Ureter (tissue), 1 donor: ENCODE results near the gene TENT4B. TPM values are rescaled to one million over a fixed set of nuclear protein-coding genes. Genes with fewer than 3 reads are reported as not detected.
A peak's percentile ranks its signal among the peaks of the same experiment; 100 is the strongest.

Source experiments
- DNase-seq: peaks from one replicate; pipeline ENCODE4 v3.0.0-alpha.2; 2020; ENCODE audit warnings: low spot score
- total RNA-seq: library from RNA; stranded (reverse); gene quantifications from one replicate; pipeline ENCODE4 v1.2.4, GENCODE V29; 2023
- donor health status: DM: yes; HTN: yes; CAD: no.

The TENT4B gene
- total RNA-seq, 1 donor from 2014 or later, result 17.4 TPM

DNA sequence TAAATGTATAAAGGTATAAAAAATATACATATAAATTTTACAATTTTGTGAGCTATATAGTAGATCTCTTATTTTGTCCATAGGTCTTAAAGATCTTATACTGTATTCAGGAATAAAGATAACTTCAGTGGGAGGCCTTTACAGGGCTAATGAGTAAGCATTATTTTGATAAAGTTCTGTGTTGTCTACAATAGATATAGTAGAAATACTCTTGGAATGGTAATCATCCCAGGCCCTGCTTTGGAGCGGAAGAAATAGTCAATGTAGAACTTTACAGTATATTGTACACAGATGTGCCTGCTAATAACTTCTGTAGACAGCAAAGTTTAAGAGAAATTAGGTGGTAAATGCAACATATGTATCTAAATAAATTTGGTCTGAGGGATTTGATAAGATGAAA lies 42.6 kb downstream of the TENT4B start:
- DNase-seq, result no peak

DNA sequence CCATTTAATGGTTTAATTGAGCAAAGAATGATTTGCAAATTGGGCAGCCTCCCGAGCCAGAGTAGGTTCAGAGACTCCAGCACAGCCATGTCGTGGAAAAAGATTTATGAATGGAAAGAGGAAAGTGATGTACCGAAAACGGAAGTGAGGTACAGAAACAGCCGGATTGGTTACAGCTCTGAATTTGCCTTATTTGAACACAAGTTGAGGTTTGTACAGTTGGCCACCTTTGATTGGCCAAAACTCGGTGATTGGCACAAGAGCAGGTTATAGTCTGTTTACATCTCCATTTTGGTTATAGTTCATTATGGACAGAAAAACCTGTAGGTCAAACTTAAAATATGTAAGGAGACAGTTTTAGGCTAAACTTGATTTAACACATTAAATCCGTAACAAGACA lies 44.5 kb downstream of the TENT4B start:
- no peak for DNase-seq

DNA sequence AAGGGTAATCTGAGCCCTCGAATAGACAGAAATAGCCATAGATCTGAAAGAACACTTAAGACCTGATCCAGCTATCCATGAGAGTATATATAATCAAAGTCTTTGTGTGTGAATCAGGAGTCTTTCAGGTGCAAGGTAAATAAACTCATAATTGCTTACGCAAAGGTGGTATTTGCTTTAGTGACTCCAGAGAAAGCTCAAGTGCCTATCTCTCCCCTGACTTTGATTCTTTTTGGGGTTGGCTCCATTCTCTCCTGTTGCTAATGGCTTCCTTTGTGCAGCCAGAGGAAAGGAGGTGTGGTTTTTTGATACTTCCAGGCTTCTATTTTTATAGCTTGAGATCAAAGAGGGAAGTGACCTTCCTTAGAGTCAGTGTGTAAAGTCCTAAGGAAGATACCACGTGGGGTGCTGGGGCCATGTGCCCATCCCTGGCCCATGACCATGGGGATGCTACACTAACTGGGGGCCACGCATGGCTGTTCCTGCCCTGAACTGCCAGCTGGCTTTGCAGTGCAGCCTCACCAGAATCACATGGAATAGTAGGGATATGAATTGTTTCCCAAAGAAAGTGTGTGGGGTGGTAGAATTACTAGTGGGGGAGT lies 45.8 kb downstream of the TENT4B start:
- DNase-seq, result no peak

DNA sequence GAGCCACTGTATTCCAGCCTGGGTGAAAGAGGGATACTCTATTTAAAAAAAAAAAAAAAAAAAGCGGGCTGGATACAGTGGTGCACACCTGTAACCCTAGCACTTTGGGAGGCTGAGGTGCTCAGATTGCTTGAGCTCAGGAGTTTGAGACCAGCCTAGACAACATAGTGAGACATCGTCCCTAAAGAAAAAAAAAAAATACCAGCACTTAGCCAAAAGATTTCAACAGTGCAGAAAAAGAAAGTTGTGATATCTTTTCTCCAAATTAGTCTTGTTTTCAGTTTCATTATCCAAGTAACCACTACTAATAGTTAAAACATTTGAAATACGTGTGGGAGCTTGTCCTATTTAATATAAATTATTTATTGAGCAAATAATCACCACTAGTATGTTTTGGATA lies 48.7 kb downstream of the TENT4B start:
- DNase-seq, result no peak

DNA sequence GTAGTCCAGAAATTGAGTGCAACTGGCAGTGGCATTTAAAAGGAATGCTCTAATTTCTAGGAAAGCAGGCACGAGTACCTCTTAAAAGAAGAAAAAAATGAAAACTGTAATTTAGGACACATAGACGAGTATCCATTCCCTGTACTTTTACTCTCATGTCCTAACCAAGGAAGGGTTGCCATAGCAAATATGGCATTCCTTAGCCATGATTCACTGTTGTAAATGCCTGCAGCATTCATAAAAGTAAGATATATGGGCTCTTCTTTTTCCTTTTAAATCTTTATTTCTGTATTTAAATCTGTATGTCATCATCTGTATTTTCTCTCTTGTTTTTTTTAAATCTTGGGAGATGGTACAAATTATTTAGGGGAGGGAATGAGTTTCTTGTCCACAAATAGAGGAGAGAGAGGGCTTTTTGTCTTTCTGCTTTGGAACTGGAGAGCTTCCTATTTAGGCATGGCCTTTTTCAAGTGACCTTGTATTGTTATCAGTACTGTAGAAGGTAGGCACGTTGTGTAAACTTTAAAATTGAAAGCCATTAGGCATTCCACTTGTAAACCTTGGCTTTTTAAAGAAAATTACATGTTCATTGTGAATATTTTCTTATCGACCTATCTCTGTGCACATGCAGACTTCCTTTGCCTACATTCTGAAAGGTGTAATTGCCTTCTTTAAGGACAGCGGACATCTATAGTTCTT lies 50.0 kb downstream of the TENT4B start:
- no peak for DNase-seq

DNA sequence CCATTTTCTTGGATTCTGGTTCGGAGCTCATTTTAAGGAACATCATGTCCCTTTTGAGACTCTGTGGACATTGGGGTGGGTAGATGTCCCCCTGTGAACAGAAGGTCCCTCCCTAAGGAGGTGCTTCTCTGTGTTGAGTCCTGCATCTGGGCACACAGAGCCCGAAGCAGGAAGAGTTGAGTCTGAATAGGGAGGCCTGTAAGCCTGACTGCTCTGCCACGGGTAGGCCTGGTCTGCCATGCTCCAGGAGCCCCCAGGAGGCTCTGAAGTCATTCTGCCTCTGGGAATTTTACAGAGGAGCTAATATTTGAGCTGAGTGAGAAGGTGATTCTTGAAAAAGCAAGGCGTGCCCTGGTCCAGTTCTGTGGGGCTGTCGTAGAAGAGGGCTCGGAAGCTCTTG lies 50.6 kb downstream of the TENT4B start:
- DNase-seq, result no peak

DNA sequence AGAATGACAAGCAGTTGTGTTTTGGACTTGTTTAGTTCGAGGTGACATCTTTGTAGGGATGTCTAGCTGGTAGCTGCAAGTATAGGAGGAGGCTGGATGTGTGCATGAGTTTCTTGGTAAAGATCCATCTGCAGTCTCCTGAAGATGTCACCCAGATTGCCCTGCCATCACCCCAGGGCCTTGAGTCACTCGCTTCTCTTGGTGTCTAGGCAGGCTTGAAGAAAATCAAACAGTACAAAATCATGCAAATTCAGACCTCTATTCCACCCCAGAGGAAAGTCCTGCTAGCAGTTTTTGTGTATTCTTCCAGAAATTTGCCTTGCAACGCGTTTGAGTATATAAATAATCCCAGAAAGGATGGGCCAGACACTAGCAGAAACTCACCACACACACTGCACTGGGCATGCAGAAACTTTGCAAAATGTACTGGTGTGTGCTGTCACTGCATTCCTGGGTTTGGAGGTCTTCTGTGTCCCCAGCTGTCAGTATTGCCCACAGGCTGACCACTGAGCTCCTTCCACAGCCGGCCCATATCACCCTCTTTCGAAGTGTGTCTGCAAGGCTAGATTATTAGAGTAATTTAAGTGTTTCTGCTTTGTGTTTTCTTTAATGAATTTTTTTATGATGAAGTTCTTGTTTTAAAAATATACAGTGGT lies 51.5 kb downstream of the TENT4B start:
- no peak for DNase-seq

DNA sequence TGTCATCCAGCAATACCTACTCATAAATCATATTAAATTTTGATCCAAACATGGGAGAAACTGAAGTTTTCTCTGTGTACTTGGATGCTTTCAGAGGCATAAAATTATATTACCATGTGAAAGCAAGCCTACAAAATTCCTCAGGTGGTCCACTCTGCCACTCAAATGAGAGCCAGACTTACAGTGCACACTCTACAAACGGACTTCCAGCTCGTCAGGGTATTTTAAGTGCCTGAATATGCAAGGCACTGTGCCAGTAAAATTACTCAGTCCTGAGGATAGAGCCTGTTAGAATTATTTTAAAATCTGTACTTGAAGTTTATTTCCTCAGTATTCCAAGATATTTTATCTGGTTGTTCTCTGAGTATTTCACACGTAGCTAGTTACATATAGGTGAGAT lies 54.5 kb downstream of the TENT4B start:
- DNase-seq, result no peak

DNA sequence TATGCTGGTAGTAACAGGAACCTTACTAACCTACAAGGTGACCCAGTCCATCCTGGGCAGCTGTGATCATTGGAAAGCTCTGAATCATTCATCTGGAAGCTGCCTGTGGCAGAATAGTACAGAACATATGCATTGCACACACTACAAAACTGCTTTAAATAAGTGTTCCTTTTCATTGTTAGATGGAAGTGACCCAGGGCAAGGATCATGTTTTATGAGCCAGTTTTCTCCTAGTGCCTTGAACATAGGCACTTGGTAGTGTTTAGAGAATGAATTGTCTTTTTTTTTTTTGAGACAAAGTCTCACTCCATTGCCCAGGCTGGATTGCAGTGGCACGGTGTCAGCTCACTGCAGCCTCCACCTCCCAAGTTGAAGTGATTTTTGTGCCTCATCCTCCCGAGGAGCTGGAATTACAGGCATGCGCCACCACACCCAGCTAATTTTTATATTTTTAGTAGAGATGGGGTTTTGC lies 55.4 kb downstream of the TENT4B start:
- DNase-seq, result no peak

DNA sequence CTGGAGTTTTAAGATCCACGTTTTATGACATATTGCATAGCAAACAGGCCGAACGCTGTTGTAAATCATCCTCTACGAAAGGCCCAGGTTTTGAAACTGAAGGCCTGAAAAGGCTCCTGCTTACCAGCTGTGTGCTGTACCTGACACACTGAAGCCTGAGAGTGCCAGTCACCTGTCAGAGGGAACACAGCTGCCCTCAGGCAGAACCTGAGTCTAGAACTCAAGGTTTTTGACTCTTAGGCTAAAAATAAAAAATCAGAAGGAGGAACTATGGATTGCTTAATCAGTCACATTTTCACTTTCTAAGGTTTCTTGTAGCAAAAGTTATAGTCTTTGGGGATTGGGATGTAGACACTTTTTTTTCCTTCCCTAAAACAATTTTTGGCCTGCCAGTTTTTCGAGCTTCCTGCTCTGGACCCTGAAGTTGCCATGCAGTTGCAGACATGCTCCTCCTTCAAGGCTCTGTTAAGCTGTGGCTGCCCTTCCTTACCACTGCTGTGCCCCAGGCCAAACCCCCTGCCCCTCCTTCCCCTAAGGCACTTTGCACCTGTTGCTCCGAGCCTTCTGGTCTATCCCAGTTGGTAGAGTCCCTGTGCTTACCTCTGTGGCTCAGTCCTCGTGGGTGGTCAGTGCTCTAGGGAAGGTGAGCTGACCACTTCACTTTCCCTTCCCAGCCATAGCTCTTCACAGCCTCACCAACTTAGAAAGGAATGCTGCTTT lies 56.6 kb downstream of the TENT4B start:
- no peak for DNase-seq

DNA sequence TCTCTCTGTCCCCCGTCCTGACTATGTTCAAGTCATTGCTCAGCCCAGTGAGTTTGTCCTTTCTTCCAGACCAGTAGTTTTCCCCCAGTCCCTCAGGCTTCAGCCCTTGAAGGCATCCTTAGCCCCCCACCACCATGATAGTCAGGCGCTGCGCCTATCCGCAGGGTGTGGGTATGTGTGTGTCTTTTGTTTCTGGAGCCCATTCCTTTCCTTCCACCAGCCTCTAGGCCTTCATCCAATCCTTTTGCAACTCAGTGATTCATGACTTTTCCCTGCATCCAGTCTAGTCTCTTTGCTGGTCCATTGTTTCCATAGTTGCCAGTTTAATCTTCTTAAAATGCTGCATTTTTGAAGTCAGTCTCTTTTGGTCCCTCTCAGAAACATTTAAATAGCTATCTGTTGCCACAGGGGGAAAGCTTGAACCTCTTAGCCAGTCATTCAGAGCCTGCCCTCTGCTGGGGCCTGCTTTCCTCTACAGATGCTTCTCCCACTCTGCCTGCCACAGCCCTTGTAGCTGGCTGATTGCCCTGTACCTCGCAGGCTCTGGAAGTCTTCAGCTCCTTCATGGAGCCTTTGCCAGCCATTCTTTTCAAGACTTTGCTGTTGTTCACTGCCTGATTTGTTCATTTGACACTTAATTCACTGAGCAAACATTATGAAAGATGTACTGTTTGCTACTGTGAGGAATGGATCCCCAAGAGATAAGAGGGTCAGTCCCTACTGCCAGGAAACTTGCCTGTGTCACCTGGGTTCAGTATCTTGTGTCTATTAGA lies 57.3 kb downstream of the TENT4B start:
- peak; percentile 77 for DNase-seq

DNA sequence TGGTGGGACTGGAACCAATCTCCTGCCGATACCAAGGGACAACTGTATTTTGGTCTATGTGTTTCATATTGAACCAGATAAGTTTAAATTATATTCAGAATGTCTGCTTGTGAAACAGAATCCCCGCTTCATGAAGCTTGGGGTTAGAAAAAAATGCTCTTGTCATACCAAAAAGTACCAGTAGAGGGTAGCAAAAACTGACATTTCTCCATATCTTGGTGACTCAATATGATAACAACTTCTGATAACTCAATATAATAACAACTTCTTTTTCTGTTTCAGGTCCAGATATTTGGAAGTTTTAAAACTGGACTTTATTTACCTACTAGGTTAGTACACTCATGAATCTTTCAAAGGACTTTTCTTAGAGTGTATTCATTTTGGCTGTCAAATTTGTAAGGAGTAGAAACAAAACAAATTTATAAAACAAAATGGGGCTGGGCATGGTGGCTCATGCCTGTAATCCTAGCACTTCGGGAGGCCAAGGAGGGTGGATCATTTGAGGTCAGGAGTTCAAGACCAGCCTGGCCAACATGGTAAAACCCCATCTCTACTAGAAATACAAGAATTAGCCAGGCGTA lies 60.9 kb downstream of the TENT4B start:
- no peak for DNase-seq

DNA sequence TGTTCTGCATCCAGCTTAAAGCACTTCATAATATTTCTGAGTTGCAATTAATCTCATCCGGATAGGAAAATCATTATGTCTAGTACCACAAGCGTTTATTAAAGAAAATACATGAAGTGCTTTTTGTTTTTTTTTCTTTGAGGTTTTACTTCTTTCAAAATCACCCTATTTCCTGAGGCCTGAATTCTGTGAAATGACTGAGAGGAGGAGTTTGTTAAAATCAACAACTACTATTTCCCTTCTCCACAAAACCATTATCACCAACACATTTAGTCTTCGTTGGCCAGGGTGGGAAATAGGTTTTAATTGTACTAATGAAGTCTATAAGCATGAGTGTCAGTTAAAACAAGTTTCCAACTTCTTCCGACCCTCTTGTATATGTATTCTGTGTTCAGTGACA lies 62.6 kb downstream of the TENT4B start:
- no peak for DNase-seq

DNA sequence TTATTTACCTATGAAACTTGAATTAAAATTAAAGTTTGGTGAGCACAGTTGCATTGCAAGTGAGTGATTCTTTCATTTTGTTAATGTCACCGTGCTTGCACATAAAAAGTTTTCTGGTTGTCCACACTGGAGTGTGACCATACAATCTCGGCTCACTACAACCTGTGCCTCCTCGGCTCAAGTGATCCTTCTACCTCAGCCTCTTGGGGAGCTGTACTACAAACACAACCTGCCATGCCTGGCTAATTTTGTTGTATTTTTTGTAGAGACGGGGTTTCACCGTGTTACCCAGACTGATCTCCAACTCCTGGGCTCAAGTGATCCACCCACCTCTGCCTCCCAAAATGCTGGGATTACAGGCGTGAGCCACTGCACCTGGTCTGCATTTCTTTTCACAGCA lies 63.1 kb downstream of the TENT4B start:
- DNase-seq, result no peak

DNA sequence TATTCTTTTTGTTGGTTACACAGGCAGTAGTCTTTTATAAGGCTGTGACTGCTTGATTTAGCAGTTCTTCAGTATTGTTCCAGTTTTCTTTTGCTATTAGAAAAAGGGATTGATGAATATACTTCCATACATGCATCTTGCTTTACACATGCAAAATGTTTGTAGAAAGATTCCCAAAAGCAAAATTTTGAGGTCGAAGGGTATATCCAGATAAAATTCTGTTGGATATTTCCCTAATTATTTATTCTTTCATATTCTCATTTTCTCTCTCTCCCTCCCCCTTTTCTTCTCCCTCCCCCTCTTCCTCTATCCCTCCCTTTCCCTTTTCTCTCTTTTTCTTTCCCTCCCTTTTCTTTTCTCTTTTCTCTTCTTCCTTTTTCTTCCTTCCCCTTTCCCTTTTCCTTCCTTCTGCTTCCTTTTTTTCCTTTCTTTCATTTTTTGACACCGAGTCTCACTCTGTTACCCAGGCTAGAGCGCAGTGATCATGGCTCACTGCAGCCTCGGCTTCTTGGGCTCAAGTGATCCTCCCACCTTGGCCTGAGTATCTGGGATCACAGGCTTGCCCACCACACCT lies 66.4 kb downstream of the TENT4B start:
- no peak for DNase-seq

DNA sequence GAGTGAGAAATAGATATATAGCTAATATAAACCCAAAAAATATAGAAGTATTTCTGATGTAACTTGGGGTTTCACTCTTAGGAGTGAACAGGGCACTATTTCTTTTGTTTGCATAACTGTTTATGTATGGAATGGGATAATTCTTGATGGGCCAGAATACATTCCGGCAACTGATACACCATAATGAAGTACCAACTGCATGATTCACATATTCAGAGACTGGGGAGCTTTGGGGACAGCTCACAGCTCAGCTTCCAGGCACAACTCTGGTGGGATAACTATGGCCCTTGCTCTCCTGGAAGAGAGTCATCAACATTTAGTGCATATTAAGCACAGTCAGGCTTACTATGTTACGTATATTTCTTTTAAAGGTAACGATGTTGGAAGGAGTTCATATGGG lies 71.2 kb downstream of the TENT4B start:
- DNase-seq, result no peak

DNA sequence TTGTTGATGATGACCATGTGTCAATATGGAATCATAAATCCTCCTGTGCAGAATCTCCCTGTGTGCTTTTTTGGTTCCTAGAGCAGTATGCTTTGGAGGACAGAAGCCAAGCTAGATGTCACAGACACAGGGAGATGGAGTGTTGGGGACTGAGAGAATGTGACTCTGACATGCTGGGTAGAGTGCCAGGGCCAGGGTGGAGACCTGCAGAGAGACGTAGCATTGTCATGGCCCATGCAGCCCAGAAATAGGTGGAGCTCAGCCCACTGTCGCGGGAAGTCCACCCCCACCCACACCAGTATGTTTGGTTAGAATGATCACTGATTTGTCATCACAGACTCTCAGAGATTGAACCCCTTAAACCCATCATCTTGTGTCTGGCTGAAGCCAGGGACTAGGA lies 74.0 kb downstream of the TENT4B start:
- no peak for DNase-seq

DNA sequence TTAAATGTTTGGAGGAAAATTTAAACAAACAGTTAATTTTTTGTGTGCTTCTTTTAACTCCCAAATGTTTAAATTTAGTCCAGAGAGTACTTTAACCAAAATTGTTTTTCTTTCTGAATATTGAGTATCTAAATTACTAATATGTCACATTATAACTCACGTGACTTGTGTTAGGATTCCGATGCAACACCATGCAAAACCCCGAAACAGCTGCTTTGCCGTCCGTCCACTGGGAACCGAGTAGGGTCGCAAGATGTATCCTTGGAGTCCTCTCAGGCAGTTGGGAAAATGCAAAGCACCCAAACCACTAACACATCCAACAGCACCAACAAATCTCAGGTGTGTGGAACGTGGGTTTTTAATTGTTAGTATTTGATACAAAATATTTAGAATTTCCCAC lies 74.6 kb downstream of the TENT4B start:
- DNase-seq, result no peak

DNA sequence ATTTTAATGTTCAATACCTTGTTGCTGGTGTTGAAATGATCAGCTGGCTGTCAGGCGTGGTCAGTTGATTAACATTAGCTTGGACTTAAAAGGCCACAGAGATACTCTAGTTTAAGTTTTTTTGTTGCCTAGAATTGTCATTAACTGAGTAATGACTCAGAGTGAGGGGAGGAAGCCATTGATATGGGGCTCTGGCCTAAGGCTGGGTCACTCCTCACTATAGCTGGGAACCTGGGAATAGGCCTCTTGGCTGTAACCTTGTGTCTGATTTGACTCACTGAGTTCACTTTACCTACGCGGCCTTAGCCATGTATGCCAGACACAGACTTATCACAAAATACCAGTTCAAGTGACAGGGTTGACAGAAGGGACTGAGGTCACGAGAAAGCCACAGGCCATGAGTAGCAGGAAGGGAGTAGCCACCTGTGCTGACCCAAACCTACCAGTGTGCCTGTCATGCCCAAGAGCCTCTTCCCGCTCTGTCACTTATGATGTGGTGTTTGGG lies 75.3 kb downstream of the TENT4B start:
- no peak for DNase-seq

DNA sequence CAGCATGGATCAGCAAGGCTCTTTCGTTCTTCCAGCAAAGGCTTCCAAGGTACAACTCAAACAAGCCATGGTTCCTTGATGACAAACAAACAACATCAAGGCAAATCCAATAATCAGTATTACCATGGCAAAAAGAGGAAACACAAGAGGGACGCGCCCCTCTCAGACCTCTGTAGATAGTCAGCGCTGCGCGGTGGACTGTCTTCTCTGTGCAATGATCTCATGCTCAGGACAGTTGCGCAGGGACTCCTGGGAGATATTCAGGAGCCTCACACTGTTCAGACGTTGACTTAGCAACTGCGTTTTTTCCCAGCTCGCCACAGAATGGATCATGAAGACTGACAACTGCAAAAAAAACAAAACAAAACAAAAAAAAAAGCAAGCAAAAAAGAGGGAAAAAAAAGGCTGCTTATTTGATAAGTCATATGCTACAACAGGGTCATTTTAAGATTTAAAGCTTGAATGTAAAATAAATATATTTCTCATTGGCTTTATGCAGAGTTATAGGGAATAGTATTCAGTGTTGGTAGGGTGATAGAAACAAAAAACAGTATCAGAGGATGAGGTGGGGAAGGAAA lies 76.1 kb downstream of the TENT4B start:
- DNase-seq, result no peak
